GM21717 (cell line): ENCODE data around the gene PCDH18.
"Not testable (repeated sequence)": the region's sequence is repeated elsewhere in the genome, so short reads cannot be mapped to it uniquely, and the experiment has no call there.

Experiments used
- ATAC-seq: cut with Tn5 transposase; IDR thresholded peaks from one replicate; pipeline ENCODE4 v1.9.1; 2021; ENCODE audit warnings: mild to moderate bottlenecking, moderate library complexity; ENCODE audit not compliant: unreplicated experiment

Gene PCDH18

DNA sequence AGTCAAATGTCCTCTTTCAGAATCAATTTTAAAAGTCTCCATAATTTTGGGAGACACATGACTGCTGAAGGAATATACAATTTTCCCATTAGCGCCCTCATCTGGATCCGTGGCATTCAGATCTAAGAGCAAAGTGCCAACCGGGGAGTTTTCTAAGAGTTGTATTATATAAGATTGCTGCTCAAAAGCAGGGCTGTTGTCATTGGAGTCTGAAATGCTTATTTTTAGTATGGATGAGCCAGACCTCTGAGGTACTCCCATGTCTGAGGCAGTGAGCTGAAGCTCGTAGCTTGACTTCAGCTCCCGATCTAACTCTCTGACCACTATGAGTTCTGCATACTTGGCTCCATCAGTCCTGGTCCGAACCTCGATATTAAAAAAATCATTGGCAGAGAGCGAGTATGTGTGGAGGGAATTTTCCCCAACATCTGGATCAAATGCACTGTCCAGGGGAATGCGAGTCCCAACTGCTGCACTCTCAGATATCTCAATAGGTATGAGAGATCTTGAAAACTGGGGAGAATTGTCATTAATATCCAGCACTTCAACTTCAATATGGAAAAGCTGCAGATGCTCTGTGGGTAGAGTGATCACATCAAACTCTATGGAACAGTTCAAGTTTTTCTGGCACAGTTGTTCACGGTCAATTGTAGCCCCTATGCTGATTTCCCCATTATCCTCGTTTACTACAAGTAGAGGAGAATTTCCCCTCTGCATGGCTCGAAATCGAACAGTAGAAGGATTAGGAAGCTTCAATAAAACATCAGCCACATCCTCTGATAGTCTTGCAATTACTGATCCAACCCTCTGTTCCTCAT is 917 bp downstream of the PCDH18 start:
- ATAC-seq, result no peak

DNA sequence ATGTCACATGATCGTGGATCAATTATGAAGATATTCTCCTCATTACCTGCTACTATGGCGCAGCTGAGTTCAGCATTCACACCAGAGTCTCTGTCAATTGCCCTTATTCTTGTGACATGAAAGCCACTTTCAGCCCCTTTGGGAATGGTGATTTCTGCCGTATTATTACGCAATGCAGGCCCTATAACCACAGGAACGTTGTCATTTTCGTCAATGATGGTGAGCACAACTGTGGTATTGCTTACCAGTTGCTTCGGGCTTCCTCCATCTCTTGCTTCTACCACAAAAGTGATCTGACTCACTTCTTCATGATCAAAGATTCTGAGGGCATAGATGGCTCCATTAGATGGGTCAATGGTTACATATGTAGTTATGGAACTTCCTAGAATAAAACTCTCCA is 2.1 kb downstream of the PCDH18 start:
- ATAC-seq, result no peak

DNA sequence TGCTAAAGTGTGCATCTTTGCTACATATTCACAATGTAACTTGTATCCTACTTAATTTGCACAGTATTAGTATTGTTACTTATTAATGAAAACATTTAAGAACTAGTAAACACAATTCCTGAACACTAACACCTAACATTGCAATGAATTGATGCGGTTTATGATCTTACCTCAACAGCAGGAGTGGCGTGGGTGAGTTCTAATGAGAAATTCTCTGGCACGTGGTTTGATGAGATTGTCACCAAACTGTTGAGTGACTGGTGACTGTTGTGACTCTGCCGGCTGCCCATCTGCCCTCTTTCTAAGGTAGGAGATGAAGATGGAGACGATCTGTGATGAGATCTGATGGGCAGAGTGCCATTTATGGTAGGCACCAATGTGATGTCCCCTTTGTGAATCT is 2.9 kb downstream of the PCDH18 start:
- ATAC-seq, result no peak

- ATAC-seq, result no peak
Measured at GRCh38 chr4:137528673-137529072, 3.6 kb downstream of the PCDH18 start.

- ATAC-seq, result no peak
Measured at GRCh38 chr4:137526681-137527080, 5.6 kb downstream of the PCDH18 start.

- no peak for ATAC-seq
Measured at GRCh38 chr4:137524725-137525369, 7.4 kb downstream of the PCDH18 start.

GRCh38 chr4:137523329-137523728 is 9.0 kb downstream of the PCDH18 start:
- no peak for ATAC-seq

DNA sequence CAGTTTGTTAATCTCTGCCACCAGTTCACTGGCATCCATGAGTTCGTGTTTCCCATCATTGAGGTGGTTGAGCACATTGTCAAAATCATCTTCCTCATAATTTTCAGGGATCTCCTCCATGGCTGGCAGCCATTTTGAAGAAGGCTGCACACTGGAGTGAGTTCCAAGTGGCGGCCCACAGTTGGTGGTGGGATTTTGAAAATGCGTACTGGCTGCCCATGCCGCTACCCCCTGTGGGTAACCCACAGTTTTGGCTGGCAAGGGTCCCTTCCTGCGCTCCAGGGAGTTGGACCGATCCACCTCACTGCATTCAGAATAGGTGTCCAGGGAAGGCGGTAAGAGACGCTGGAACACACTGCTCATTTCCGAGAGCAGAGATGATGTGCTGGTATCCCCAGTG is 11.2 kb downstream of the PCDH18 start:
- no peak for ATAC-seq

- no peak for ATAC-seq
Measured at GRCh38 chr4:137519406-137519805, 12.9 kb downstream of the PCDH18 start.

DNA sequence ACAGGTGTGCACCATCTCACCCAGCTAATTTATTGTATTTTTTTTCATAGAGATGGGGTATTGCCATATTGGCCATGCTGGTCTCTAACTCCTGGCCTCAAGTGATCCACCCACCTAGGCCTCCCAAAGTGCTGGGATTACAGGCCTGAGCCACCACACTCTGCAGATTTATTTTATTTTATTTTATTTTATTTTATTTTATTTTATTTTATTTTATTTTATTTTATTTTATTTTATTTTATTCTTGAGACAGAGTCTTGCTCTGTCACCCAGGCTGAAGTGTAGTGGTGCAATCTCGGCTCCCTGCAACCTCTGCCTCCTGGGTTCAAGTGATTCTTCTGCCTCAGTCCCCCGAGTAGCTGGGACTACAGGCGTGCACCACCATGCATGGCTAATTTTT is 15.0 kb downstream of the PCDH18 start:
- not testable (repeated sequence) for ATAC-seq

- no peak for ATAC-seq
Measured at GRCh38 chr4:137514406-137515111, 17.7 kb downstream of the PCDH18 start.

GRCh38 chr4:137510557-137511265 is 21.6 kb downstream of the PCDH18 start:
- ATAC-seq, result no peak

- ATAC-seq, result no peak
Measured at GRCh38 chr4:137509855-137510282, 22.4 kb downstream of the PCDH18 start.

- no peak for ATAC-seq
Measured at GRCh38 chr4:137502339-137503129, 29.8 kb downstream of the PCDH18 start.

DNA sequence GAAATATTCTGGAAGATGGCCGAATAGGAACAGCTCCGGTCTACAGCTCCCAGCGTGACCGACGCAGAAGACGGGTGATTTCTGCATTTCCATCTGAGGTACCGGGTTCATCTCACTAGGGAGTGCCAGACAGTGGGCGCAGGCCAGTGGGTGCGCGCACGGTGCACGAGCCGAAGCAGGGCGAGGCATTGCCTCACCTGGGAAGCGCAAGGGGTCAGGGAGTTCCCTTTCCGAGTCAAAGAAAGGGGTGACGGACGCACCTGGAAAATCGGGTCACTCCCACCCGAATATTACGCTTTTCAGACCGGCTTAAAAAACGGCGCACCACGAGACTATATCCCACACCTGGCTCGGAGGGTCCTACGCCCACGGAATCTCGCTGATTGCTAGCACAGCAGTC is 36.0 kb downstream of the PCDH18 start:
- ATAC-seq, result not testable (repeated sequence)

DNA sequence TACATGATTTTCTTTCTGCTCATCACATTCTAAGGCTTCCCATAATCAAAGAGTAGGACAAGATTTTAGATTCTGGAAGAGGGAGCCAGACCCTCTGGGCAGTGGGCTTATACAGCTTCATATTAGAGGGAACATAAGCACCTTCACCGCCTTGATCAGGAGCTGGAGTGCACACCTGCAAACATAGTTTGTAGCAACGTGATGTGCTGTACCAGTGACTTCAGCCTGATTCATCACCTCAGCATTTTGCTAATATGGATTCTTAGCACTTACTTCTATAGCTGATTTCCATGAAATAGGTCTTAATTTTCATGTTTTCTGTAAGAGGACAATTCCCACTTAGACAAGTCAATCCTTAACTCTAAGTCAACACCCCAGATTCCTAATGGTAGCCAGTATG is 36.7 kb downstream of the PCDH18 start:
- ATAC-seq, result no peak

DNA sequence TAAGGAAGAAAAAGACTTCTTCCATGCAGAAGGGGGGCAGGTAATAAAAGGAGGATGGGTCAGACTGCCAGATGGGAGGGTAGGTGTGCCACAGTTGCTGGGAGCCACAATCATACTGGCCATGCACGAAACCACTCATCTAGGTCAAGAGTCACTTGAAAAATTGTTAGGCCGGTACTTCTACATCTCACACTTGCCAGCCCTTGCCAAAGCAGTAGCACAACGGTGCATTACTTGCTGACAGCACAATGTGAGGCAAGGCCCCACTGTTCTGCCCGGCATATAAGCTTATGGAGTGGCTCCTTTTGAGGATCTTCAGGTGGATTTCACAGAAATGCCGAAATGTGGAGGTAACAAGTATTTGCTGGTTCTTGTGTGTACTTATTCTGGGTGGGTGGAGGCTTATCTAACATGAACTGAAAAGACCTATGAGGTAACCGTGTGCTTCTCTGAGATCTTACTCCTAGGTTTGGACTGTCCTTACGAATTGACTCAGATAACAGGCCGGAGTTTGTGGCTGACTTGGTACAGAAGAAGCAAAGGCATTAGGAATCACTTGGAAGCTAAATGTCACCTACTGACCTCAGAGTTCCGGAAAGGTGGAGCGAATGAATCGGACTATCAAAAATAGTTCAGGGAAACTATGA is 48.9 kb downstream of the PCDH18 start:
- ATAC-seq, result not testable (repeated sequence)

DNA sequence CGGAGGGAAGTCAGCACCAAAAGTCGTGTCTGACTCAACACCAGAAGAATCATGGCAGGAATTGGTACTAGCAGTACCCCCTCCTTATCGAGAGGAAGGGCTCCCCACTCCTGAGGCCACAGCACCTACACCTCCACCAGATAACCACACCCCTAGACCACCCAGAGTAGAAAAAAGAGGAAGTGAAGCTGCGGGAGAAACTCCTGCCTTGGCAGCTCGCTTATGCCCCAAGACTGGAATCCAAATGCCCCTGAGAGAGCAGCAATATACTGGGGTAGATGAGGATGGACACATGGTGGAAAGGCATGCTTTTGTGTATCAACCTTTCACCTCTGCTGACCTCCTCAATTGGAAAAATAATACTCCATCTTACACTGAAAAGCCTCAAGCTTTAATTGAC is 52.6 kb downstream of the PCDH18 start:
- not testable (repeated sequence) for ATAC-seq

DNA sequence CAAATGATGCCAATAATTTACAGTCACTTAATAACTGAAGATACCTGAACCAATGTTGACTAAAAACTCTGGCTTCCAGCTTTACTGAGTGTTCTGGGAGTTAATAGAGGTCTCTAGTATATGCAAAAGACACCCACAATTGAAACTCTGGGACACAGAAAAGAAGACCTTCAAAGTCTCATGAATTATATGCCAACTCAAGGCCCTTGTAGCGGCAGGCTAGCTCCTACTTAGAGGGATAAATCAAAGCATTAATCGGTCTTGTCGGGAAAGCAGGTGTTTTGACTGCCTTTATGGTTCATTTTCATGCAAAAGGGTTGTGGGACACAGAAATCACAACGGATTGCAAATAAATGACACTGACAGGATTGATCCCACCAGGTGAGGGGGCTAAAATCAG is 55.9 kb downstream of the PCDH18 start:
- no peak for ATAC-seq
